Superior temporal gyrus (tissue), 1 donor: ENCODE measurements around the gene SBF1.
"Not testable (repeated sequence)": the region's sequence is repeated elsewhere in the genome, so short reads cannot be mapped to it uniquely, and the experiment has no call there.

Experiments used
- DNase-seq: peaks from one replicate; pipeline ENCODE4 v3.0.0-alpha.2; 2016; ENCODE audit errors: extremely low spot score

Gene SBF1, protein sequence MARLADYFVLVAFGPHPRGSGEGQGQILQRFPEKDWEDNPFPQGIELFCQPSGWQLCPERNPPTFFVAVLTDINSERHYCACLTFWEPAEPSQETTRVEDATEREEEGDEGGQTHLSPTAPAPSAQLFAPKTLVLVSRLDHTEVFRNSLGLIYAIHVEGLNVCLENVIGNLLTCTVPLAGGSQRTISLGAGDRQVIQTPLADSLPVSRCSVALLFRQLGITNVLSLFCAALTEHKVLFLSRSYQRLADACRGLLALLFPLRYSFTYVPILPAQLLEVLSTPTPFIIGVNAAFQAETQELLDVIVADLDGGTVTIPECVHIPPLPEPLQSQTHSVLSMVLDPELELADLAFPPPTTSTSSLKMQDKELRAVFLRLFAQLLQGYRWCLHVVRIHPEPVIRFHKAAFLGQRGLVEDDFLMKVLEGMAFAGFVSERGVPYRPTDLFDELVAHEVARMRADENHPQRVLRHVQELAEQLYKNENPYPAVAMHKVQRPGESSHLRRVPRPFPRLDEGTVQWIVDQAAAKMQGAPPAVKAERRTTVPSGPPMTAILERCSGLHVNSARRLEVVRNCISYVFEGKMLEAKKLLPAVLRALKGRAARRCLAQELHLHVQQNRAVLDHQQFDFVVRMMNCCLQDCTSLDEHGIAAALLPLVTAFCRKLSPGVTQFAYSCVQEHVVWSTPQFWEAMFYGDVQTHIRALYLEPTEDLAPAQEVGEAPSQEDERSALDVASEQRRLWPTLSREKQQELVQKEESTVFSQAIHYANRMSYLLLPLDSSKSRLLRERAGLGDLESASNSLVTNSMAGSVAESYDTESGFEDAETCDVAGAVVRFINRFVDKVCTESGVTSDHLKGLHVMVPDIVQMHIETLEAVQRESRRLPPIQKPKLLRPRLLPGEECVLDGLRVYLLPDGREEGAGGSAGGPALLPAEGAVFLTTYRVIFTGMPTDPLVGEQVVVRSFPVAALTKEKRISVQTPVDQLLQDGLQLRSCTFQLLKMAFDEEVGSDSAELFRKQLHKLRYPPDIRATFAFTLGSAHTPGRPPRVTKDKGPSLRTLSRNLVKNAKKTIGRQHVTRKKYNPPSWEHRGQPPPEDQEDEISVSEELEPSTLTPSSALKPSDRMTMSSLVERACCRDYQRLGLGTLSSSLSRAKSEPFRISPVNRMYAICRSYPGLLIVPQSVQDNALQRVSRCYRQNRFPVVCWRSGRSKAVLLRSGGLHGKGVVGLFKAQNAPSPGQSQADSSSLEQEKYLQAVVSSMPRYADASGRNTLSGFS (N-terminal part only)

DNA sequence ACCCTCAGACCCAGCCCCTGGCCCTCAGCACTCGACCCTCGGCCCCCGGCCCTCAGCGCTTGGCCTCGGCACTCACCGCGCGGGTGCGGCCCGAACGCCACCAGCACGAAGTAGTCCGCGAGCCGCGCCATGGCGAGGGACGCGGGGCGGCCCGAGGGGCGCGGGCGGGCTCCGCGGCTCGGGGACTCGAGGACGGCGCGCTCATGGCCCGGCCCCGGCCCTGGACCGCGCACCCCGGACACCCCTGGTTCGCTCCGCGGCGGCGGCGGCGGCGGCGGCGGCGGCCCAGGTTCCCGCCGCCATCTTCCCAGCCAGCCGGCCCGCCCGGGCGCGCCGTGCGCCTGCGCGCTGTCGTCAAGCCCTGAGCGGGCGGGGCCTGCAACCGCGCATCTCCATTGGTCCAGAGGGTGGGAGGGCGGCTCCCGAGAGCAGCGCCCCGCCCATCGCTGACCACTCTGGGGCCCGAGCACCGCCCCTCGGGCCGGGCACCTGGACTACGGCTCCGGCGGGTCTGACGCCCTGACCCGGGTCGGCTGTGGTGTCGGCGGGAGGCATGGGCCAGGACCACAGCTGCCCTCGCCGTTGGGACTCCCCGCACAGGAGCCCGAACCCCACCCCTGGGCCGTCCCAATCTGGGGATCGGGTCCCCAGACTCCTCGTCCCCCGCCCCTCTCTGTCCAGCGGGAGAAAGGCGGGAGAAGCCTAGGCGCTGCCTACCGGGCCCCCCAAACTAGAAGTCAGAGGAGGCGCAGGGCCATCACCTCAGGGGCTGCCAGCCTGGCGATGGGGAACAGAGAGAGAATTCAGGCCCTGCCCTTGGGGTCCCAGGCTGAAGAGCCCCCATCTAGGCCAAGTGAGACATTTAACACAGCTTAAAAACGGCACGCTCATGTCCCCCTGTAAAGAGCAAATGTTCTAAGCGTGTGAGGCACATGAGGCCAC, at the start of gene SBF1:
SBF1 (minus strand) TSS at position 326 of the 942 bp plus-strand sequence; CDS start at position 131, 195 bp downstream.
- peak; percentile 92 for DNase-seq

DNA sequence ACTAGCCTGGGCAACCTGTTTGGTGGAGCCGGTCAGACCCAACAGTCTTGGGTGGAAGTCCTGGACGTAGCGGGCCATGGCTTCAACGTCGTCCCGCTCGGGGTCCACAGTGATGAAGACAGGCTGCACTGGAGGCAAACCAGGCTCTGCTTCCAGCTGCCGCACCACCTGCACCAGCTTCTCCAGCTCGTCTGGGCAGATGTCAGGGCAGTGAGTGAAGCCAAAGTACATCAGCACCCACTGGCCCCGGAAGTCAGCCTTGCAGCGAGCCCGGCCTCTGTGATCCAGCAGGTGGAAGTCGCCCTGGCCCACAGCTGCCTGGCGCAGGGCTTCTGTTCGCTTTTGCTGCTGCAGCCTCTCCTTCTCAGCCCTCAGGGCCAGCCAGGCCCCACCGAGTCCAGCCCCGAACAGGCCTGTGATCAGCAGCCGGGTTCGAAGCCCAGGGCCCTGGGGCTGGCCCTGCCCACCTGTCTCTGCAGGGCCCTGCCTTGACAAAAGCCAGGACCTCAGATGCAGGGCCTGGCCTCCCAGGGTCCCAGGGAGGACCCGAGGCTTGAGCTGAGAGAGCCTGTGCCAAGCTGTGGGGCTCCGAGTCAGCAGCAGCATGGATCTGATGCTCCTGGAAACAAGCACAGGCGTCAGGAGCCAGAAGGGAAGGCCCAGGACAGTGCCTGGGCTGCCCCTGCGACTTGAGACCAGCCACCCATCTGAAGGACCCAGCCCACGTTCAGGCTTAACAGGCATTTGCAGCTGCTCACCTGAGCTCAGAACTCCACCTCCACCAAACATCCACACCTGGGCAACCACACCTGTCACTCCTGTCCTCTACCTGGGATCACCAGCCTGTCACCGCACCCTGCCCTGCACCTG, 49.2 kb upstream of the SBF1 start:
- no peak for DNase-seq

DNA sequence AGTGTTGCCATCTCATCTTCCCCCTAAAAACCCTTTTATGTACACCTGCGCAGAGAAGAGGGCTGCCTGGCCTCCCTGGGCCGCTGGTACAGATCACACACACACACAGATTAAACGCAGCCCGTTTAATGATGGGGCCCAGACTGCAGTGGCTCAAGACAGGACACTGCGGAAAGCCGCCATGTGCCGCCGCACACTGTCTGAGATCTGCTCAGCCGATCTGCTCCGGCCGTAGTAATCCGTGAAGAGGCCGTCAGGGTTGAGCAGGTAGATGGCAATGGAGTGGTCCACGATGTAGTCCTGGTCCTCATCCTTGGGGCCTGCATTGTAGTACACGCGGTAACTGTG, 48.6 kb upstream of the SBF1 start:
- no peak for DNase-seq

DNA sequence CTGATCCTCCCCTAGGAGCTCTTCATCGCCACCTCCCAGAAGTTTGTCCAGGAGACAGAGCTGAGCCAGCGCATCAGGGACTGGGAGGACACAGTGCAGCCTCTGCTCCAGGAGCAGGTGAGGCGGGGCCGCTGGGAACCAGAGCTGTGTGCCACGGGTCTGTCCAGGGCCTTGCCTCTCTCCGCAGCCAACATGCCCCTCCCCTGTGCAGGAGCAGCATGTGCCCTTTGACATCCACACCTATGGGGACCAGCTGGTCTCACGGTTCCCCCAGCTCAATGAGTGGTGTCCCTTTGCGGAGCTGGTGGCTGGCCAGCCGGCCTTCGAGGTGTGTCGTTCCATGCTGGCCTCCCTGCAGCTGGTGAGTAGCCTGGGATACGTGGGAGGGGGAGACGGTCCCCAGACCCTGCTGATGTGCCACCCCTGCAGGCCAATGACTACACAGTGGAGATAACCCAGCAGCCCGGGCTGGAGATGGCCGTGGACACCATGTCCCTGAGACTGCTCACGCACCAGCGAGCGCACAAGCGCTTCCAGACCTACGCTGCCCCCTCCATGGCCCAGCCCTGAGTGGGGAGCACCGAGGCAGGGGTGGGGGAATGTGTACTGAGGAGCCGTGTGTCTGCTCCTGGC, 48.1 kb upstream of the SBF1 start:
- DNase-seq: no peak

DNA sequence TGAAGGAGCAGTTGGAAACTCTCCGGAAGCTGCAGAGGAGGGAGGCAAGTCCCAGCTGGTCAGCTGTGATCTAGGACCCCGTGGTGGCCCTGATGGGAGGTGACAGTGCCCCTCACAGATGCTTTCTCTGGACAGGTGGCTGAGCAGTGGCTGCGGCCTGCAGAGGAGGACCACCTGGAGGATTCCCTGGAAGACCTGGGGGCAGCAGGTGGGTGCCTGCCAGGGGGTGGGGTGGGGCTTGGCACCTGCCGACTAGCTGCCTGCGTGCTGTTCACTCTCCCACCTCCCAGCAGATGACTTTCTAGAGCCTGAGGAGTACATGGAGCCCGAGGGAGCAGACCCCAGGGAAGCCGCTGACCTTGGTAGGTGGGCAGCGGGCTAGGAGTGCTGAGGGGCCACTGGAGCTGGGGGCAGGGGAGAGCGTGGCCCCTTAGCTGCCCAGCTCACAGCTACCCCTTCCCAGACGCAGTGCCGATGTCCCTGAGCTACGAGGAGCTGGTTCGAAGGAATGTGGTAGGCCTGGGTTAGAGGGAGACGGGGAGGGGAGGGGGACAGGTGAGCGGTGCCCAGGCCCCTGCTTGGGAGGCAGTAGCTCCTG, 47.5 kb upstream of the SBF1 start:
- no peak for DNase-seq

DNA sequence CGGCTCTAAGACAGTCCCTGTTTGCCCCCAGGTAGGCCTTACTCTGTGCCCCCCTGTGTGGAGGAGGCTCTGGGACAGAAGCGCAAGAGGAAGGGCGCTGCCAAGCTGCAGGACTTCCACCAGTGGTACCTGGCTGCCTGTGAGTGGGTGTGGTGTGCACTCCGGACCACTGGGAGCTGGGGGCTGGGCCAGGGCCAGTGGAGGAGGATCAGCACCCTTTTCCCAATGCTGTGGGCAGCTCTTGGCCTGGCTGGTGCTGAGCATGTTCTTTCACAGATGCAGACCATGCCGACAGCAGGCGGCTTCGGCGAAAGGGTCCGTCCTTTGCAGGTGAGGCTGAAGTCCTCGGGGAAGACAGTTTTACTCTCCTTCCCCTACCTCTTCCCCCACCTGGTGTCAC, 46.9 kb upstream of the SBF1 start:
- DNase-seq: no peak

DNA sequence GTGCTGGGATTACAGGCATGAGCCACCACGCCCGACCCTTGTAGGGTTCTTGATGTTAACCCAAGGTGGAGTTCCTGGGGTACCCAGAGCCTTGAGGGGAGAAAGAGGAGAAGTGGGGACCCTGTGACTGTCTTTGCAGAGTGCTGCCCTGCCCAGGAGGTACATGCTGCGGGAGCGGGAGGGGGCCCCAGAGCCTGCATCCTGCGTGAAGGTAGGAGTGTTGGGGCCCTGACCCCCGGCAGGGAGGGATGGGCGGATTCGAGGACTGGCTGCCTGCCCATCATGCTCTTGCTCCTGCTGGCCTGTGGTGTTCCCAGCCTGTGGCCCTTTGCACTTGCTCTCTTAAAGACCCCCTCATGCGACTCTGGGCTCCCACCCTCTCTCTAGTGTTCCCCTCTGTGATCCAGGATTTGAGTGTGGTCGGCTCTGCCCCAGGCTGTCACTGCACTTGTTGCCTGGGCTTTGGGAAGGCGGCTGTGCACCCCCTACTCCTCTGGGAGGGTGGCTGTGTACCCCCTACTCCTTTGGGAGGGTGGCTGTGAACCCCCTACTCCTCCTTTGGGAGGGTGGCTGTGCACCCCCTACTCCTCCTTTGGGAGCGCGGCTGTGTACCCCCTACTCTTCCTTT, 46.1 kb upstream of the SBF1 start:
- no peak for DNase-seq

DNA sequence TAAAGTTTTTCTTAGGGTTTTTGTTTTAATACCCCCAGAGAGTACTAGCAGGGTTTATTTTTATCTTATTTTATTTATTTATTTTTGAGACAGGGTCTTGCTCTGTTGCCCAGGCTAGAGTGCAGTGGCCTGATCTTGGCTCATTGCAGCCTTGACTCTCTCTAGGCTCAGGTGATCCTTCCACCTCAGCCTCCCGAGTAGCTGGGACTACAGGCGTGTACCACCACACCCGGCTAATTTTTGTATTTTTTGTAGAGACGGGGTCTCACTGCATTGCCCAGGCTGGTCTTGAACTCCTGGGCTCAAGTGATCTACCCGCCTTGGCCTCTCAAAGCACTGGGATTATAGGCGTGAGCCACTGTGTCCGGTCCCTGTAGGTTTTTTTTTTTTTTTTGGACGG, 45.3 kb upstream of the SBF1 start:
- DNase-seq: not testable (repeated sequence)

DNA sequence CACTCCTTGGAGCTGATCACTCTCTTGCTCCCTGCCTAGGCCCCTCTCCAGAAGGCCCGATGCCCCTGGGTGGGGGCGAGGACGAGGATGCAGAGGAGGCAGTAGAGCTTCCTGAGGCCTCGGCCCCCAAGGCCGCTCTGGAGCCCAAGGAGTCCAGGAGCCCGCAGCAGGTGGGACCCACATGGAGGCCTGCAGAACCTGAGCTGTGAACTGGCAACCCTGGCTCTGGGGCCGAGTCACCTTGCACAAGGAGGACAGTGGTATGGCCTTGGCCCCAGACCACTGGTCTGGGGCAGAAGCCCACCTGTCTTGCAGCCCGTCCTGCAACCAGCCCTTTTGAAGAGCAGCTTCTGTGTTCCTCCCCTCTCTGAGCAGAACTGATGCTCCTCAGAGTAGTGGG, 44.3 kb upstream of the SBF1 start:
- DNase-seq: no peak

DNA sequence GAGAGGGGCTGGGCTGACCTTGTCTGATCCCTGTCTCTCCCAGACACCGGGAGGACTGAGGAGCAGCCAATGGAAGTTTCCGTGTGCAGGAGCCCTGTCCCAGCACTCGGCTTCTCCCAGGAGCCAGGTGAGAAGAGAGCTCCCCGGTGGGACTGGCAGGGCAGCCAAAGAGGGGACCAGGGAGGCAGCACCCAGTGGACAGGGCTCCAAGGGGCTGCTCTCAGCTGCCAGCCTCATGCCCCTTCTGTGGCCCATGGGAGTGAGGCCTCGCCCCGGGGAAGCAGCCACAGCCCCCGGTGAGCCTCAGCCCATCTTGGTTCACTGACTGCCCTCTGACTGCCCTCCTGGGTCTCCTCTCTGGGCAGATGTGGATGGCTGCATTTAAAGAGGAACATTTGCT, 43.8 kb upstream of the SBF1 start:
- no peak for DNase-seq

DNA sequence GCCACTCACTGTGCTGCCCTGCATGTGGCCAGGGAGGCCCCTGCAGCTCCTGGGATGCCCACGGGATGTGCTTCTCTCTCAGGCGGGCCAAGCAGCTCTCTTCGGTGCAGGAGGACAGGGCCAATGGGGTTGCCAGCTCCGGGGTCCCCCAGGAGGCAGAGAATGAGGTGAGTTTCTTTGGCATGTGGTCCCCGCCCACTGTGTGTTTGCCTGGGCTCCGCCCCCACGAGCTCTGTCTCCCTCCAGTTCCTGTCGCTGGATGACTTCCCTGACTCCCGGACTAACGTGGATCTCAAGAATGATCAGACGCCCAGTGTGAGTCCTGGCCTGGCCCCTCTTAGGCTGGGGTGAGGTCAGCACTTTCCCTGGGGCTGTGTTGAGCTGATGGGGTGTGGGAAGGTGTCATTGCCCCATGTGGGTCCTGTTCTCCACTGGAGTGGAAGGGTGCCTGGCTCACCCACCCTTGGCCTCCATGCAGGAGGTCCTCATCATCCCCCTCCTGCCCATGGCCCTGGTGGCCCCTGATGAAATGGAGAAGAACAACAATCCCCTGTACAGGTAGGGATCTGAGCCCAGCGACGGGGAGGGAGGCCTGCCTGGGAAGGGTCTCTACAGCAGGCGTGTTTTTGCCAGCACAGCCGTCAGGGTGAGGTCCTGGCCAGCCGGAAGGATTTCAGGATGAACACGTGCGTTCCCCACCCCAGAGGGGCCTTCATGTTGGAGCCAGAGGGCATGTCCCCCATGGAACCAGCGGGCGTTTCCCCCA, 42.8 kb upstream of the SBF1 start:
- no peak for DNase-seq

DNA sequence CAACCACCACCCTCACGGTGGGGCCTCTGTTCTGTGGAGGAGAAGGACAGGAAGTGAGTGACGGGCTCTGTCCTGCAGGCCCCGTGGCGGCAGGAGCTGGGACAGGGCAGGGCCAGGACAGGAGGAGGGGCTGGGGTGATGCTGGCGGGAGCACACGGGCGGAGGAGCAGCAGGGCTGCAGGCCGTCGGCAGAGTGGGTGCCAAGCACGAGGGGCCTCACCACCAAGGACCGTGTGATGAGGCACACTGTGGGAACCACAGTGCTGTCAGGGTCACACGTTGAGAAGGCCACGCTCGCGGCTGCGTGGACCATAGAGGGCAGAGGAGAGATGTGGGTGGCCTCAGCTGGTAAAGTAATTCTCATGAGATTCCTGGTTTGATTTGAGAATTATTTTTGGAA, 42.1 kb upstream of the SBF1 start:
- DNase-seq: no peak

DNA sequence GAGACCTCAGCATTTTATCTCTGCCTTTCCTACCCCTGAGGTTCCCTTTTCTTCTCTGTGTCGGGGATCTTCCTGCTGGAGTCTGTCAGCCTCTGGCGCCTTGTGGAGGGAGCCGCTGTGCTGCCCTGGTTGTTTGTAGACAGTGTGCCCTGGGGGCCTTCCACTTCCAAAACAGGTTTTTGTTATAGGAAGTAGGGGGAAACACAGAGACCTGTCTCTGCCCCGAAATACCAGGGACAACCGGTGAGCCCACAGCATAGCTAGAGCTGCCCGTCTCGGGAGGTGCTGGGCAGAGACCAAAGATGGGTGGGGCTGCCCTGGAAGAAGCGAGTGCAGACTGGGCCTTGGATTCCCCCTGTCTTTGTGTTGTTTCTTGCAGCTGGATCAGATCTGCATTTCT, 41.2 kb upstream of the SBF1 start:
- no peak for DNase-seq

DNA sequence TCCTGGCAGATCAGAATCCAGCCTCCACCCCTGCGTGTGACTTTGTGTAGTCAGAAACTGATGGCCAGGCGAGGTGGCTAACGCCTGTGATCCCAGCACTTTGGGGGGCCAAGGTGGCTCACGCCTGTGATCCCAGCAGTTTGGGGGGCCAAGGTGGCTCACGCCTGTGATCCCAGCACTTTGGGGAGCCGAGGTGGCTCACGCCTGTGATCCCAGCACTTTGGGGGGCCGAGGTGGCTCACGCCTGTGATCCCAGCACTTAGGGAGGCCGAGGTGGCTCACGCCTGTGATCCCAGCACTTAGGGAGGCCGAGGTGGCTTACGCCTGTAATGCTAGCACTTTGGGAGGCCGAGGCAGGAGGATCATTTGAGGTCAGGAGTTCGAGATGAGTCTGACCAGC, 38.3 kb upstream of the SBF1 start:
- no peak for DNase-seq

DNA sequence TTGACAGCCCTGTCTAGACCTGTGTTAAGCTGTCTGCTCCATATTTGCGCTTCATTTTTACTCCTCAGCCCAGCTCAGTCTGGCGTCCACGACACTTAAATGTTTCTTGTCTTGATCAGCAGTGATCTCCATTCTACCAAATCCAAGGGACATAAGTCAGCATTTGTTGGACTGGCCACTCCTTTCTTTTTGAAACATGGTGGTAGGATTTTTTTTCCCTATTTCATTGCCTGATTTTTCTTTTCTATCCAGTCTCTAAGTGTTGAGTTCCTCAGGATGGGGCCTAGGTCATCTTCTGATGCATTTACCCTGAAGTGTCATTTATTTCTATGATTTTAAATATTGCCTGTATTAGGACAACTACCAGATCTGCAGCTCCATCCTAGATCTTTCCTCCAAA, 34.1 kb upstream of the SBF1 start:
- no peak for DNase-seq

DNA sequence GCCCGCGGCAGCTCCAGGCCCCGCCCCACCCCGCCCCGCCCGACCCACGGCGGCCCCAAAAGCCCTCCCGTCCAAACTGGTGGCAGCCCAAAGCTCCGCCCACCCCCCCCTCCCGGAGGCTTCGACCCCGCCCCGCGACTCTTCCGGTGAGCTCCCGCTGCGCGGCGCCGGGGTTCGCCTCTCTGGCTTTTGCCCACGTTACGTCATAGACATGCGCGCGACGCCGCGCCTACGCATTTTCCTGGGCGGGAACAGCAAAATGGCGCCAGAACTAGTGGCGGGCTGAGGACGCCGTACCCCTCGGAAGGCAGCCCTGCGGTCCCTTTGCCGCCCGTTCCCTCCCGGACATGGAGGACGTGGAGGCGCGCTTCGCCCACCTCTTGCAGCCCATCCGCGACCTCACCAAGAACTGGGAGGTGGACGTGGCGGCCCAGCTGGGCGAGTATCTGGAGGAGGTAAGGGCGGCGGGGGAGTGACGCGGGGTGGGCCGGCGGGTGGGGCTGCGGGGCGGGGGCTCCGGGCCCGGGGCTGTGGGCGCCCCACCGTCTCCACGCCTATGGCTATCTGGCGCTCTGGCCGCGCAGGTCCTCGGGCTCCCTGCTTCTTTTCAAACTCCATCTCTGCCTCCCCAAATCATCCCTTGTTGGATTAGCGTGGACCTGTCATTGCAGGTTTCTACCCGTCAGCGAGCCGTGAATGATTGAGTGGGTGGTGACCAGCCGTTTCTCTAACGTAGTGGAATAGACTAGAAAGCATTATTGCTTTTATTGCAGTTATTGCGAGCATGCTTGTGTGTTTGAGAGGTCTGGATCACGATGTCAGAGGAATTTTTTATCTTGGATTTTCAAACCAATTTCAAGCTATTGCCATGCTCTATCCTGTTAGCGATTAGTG, 33.4 kb upstream of the SBF1 start, which contains the start of gene NCAPH2:
NCAPH2 (plus strand) TSS at position 234 of the 894 bp plus-strand sequence; CDS start at position 348, 114 bp downstream.
- peak; percentile 97 for DNase-seq
